A673 (cell line): ENCODE measurements around the gene USH1G. TPM values are rescaled to one million over a fixed set of nuclear protein-coding genes. Genes with fewer than 3 reads are reported as not detected.
"Not testable (repeated sequence)": the region's sequence is repeated elsewhere in the genome, so short reads cannot be mapped to it uniquely, and the experiment has no call there.

Source experiments
- BruUV-seq: library from RNA; stranded (reverse); fragments of 400-500 nt; replicated peaks from 2 replicates; lab custom pipeline; 2021; lab: Mats Ljungman, UMichigan
- CTCF ChIA-PET: fragments of 300-600 bp; sonication (Branson Sonifier 250); formaldehyde crosslinking; loops from one replicate; lab custom pipeline; 2022; ENCODE audit warnings: antibody characterized with exemption; lab: Charles Lee
- POLR2A ChIA-PET: fragments of 300-600 bp; sonication (Branson Sonifier 250); formaldehyde crosslinking; loops from one replicate; lab custom pipeline; 2022; ENCODE audit warnings: antibody characterized with exemption; ENCODE audit not compliant: low non-redundant PET; lab: Charles Lee
- DNase-seq: peaks from one replicate; pipeline ENCODE4 v3.0.0-alpha.2; 2015; ENCODE audit warnings: low spot score
- H3K27ac ChIP-seq: fragments of 200-600 bp; sonication (generic); 2 replicates; pipeline ENCODE4 v1.5.1; 2016; ENCODE audit warnings: mixed run types, low read depth, mild to moderate bottlenecking, mixed read lengths, antibody characterized with exemption, low read length; ENCODE audit not compliant: poor library complexity, severe bottlenecking
- H3K27me3 ChIP-seq: fragments of 200-600 bp; sonication (generic); replicated peaks from 2 replicates; pipeline ENCODE4 v1.6.1; 2017; ENCODE audit warnings: mixed run types, low read depth, mild to moderate bottlenecking, mixed read lengths, antibody characterized with exemption, low read length; ENCODE audit not compliant: insufficient read depth, poor library complexity
- H3K36me3 ChIP-seq: fragments of 200-600 bp; sonication (generic); 2 replicates; pipeline ENCODE4 v1.6.1; 2016; ENCODE audit warnings: mixed run types, mild to moderate bottlenecking, mixed read lengths, antibody characterized with exemption, low read length; ENCODE audit not compliant: insufficient read depth, poor library complexity, severe bottlenecking
- H3K4me1 ChIP-seq: fragments of 200-600 bp; sonication (generic); 2 replicates; pipeline ENCODE4 v1.6.1; 2017; ENCODE audit warnings: mixed run types, mild to moderate bottlenecking, mixed read lengths, antibody characterized with exemption, low read length; ENCODE audit not compliant: insufficient read depth, poor library complexity, severe bottlenecking
- H3K4me3 ChIP-seq: fragments of 200-600 bp; sonication (generic); 2 replicates; pipeline ENCODE4 v1.5.1; 2016; ENCODE audit warnings: low read depth, mixed run types, mild to moderate bottlenecking, mixed read lengths, low read length; ENCODE audit not compliant: poor library complexity, severe bottlenecking
- H3K9me3 ChIP-seq: fragments of 200-600 bp; sonication (generic); 2 replicates; pipeline ENCODE4 v1.6.1; 2016; ENCODE audit warnings: mixed run types, low read depth, mild to moderate bottlenecking, mixed read lengths, antibody characterized with exemption, low read length; ENCODE audit not compliant: poor library complexity, severe bottlenecking
- EZH2 ChIP-seq: fragments of 200-600 bp; sonication (generic); IDR thresholded peaks from 2 replicates; pipeline ENCODE4 v1.6.1; 2017; ENCODE audit warnings: borderline replicate concordance, low read depth, mild to moderate bottlenecking, mixed read lengths, antibody characterized with exemption, low read length; ENCODE audit not compliant: poor library complexity, severe bottlenecking
- intact Hi-C: fragments of 100-400 bp; cut with micrococcal nuclease; formaldehyde crosslinking; loops from one replicate; pipeline ENCODE4 v1.10.0; 2022; ENCODE audit not compliant: unreplicated experiment
- total RNA-seq: library from RNA; stranded (reverse); gene quantifications from 2 replicates; pipeline ENCODE4 v1.2.3, GENCODE V29; 2021
- TF ChIP-seq, protein P1 (sequence below): fragments of 300-800, 200-600 bp; sonication (generic); conservative IDR thresholded peaks from 2 replicates; pipeline ENCODE4 v1.5.1; 2017; ENCODE audit warnings: low read depth, mild to moderate bottlenecking, antibody characterized with exemption, low read length, moderate library complexity, mixed read lengths

USH1G gene
- total RNA-seq, 1 experiment from 2014 or later = not detected

DNA sequence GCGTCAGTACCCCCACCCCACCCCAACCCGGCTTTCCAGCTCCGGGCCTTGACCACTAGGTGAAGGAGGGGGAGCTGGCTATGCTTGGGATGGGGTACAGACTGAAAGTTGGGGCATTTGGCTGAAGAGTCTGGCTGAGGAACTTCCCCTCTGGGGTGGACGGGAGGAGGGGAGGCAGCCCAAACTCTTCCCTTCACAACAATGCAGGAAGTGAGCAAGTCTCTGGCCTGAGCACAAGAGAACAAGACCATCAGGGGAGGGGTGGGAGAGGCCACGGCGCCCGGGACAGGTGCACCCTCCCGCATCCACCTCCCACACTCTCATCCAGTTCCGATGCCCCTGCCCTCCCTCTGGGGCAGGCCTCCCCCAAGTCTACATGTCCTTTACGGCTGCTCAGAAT is 5.6 kb downstream of the USH1G start:
- Histone ChIP-seq H3K9me3 (no peaks in the 10 kb centered on the region), H3K4me3 (no peak overlapping the region), H3K27ac (no peak overlapping the region), H3K27me3 (peaks cover 4% of the 10 kb centered on the region), H3K36me3 (no peaks in the 10 kb centered on the region), H3K4me1 (peaks cover 9% of the 10 kb centered on the region)
- no TSS peak for BruUV-seq
- DNase-seq = no peak
- intact Hi-C loops = no loop called here
- CTCF ChIA-PET = no interaction called here
- no peak for TF ChIP-seq EZH2
- POLR2A ChIA-PET = no interaction called here

- TF ChIP-seq, protein P1, sequence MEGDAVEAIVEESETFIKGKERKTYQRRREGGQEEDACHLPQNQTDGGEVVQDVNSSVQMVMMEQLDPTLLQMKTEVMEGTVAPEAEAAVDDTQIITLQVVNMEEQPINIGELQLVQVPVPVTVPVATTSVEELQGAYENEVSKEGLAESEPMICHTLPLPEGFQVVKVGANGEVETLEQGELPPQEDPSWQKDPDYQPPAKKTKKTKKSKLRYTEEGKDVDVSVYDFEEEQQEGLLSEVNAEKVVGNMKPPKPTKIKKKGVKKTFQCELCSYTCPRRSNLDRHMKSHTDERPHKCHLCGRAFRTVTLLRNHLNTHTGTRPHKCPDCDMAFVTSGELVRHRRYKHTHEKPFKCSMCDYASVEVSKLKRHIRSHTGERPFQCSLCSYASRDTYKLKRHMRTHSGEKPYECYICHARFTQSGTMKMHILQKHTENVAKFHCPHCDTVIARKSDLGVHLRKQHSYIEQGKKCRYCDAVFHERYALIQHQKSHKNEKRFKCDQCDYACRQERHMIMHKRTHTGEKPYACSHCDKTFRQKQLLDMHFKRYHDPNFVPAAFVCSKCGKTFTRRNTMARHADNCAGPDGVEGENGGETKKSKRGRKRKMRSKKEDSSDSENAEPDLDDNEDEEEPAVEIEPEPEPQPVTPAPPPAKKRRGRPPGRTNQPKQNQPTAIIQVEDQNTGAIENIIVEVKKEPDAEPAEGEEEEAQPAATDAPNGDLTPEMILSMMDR = no peak
- TF ChIP-seq EZH2 = no peak
- ChIA-PET CTCF (no interaction called here), POLR2A (no interaction called here)
- no peak for DNase-seq
- BruUV-seq = no TSS peak
- Histone ChIP-seq H3K4me1 (peaks cover 9% of the 10 kb centered on the region), H3K4me3 (no peak overlapping the region), H3K9me3 (no peaks in the 10 kb centered on the region), H3K36me3 (no peaks in the 10 kb centered on the region), H3K27ac (no peak overlapping the region), H3K27me3 (peaks cover 2% of the 10 kb centered on the region)
- intact Hi-C loops = no loop called here
Measured at GRCh38 chr17:74916851-74917199, 6.2 kb downstream of the USH1G start.

DNA sequence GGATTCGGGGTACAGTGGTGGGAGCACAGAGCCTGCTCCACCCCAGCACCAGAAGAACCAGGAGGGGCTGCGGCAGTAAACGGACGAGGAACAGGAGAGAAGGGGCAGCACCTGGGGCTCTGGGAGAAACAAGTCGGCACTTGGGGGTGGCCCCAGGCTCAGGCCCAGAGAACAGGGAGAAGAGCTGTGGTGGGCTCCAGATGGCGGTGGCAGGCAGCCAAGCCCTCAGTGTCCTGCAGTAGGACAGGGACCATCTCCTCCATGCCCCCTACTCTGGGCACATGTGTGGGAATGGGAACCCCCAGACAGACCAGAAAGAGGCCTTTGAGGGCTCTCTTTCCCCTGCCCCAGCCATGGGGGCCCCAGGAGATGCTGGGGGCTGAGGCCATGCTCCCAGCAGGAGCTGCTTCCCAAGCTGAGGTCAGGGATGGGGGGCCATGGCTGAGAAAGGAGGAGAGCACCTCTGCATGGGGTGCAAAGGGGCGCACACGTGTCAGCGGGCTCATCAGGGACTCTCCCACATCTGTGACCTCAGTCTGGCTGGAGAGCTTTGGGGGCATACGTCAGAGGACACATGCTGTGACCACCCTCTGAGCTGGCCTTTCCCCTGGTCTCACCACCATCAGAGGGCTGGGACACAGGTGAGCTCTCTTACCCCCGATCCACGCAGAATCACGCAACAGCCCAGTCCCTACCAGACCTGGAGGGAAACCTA is 6.8 kb downstream of the USH1G start:
- TF ChIP-seq, protein P1 = no peak
- H3K9me3 ChIP-seq = no peaks in the 10 kb centered on the region
- H3K27me3 ChIP-seq = no peaks in the 10 kb centered on the region
- intact Hi-C loops = no loop called here
- DNase-seq = no peak
- no peak overlapping the region for H3K27ac ChIP-seq
- H3K36me3 ChIP-seq = no peaks in the 10 kb centered on the region
- ChIA-PET POLR2A (no interaction called here), CTCF (no interaction called here)
- BruUV-seq = no TSS peak
- H3K4me1 ChIP-seq = peaks cover 7% of the 10 kb centered on the region
- no peak overlapping the region for H3K4me3 ChIP-seq

GRCh38 chr17:74911423-74911822 is 11.6 kb downstream of the USH1G start:
- intact Hi-C loops, H3K9me3 ChIP-seq, CTCF ChIA-PET, POLR2A ChIA-PET, H3K27ac ChIP-seq, BruUV-seq, H3K4me3 ChIP-seq, H3K27me3 ChIP-seq, H3K4me1 ChIP-seq, H3K36me3 ChIP-seq, DNase-seq: not testable (repeated sequence)

DNA sequence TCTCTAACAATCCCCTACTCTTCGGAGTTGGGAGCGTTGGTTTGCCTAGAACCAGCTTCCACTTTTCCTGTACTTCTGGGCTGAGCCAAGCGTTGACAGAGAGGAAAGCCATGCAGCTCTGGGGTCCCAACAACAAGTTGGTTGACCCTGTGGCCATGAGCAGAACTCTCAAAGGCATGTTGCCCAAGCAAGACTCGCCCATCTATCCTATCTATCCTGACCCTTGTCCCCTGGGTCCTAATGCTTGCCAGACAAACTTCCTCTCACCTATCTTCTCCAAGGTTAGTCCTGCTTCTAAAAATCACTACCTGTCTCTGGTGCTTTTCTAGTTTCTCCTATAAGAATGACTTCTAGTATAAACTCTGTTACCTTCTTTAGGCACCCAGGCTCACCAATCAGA is 14.0 kb downstream of the USH1G start:
- H3K4me1 ChIP-seq, CTCF ChIA-PET, intact Hi-C loops, H3K4me3 ChIP-seq, H3K9me3 ChIP-seq, BruUV-seq, DNase-seq, POLR2A ChIA-PET, H3K36me3 ChIP-seq, H3K27me3 ChIP-seq, H3K27ac ChIP-seq: not testable (repeated sequence)
